Fibroblast of villous mesenchyme (primary cell): ENCODE results near the gene DNAJC21. TPM values are rescaled to one million over a fixed set of nuclear protein-coding genes. Genes with fewer than 3 reads are reported as not detected.
A peak's percentile ranks its signal among the peaks of the same experiment; 100 is the strongest.

Source experiments
- DNase-seq: peaks from one replicate; pipeline ENCODE4 v3.0.0-alpha.2; 2010; ENCODE audit warnings: low read depth
- H3K4me3 ChIP-seq: 2 replicates; pipeline ENCODE4 v1.5.1; 2011; ENCODE audit warnings: low read depth, mild to moderate bottlenecking, low read length
- CTCF ChIP-seq: IDR thresholded peaks from 2 replicates; pipeline ENCODE4 v1.5.1; 2012; ENCODE audit warnings: low read depth, mild to moderate bottlenecking, low read length; ENCODE audit not compliant: insufficient read depth
- total RNA-seq: library from RNA; depleted of rRNA; stranded (reverse); fragments of >200 nt; gene quantifications from 2 replicates; pipeline ENCODE4 v1.2.3, GENCODE V29; 2012

Gene DNAJC21
- total RNA-seq, 1 donor, result 44.5 TPM

GRCh38 chr5:34927785-34928184, 1.6 kb upstream of the DNAJC21 start:
- DNase-seq, result no peak
- H3K4me3 ChIP-seq, result no peak overlapping the region
- no peak for TF ChIP-seq CTCF

- TF ChIP-seq CTCF, result no peak
- DNase-seq, result no peak
- H3K4me3 ChIP-seq, result no peak overlapping the region
Observed at GRCh38 chr5:34928267-34928666, 1.1 kb upstream of the DNAJC21 start.

- peak; percentile 79 for DNase-seq
Observed at GRCh38 chr5:34929720-34930461, 532 bp downstream of the DNAJC21 start.

DNA sequence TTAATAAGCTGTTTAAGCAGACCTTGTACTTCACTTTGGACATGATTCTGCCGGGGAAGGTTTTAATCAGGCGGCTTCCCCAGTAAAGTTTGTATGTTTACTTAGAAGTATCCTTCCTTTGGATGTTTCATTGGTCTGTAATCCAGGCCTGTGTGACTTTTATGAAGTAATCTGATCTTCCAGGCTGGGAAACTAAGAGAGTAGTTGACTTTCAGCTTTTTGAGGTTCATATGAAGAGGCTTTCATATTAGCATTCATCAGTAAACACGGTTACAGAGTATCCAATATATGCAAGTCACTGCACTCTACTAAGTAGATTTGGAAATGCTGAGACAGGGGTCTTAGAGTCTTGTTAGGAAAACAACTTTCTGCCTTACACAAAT, 1.1 kb downstream of the DNAJC21 start:
- DNase-seq, result peak; percentile 79
- no peak for TF ChIP-seq CTCF
- peak overlapping the region; percentile 91 for H3K4me3 ChIP-seq

More at GRCh38 chr5:34929720-34930461, 532 bp downstream of the DNAJC21 start:
- TF ChIP-seq CTCF, result no peak
- peak overlapping the region; percentile 91 for H3K4me3 ChIP-seq

- no peak for DNase-seq
- H3K4me3 ChIP-seq, result peak overlapping the region; percentile 91
- no peak for TF ChIP-seq CTCF
Observed at GRCh38 chr5:34930870-34931269, 1.5 kb downstream of the DNAJC21 start.

DNA sequence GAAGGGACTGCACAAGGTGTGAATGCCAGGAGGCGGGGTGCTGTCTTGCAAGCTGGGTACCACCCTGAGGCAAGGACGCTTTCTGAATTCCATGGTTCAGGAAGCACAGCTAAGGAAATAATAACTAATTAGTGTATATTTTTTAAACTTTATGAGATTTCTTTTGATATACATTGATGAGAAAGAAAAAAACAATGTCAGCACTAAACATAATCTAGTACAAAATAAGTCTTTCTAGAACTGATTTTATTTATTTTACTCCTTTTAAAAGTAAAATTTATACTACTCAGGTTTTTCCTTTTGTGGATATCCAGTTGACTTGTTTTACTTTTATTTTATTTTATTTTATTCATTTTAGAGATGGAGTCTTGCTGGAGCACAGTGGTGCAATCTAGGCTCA, 3.6 kb downstream of the DNAJC21 start:
- no peak for TF ChIP-seq CTCF
- no peak overlapping the region for H3K4me3 ChIP-seq
- no peak for DNase-seq

GRCh38 chr5:34941936-34942335, 12.6 kb downstream of the DNAJC21 start:
- H3K4me3 ChIP-seq, result no peak overlapping the region
- TF ChIP-seq CTCF, result no peak
- no peak for DNase-seq
